H1 (cell line): ENCODE measurements around the gene SLC1A4. TPM values are rescaled to one million over a fixed set of nuclear protein-coding genes. Genes with fewer than 3 reads are reported as not detected.

Experiments used
- CTCF ChIA-PET: fragments of 300-600 bp; sonication (Branson Sonifier 250); formaldehyde crosslinking; loops from one replicate; lab custom pipeline; 2021; ENCODE audit not compliant: partially characterized antibody; lab: Charles Lee
- POLR2A ChIA-PET: fragments of 300-600 bp; sonication (Branson Sonifier 250); formaldehyde crosslinking; loops from one replicate; lab custom pipeline; 2021; ENCODE audit warnings: inconsistent platforms; ENCODE audit not compliant: partially characterized antibody; lab: Charles Lee
- DNase-seq, 2 experiments: peaks; one replicate each; pipeline versions ENCODE4 v3.0.0 to v3.0.0-alpha.2; 2010 to 2022; ENCODE audit warnings: low spot score in 2 of 2, low read depth in 1 of 2, mixed read lengths in 1 of 2
- FAIRE-seq: peaks from 2 replicates; lab custom pipeline; 2011; peaks lifted over from hg19 to GRCh38; lab: Jason Lieb, UNC
- H2AFZ ChIP-seq: 2 replicates; pipeline ENCODE4 v1.8.1; 2012; ENCODE audit warnings: low read length, inconsistent platforms
- H2AK5ac ChIP-seq: 2 replicates; pipeline ENCODE4 v1.6.1; 2013; ENCODE audit warnings: low read depth, low read length
- H2BK120ac ChIP-seq: replicated peaks from 2 replicates; pipeline ENCODE3; 2013; ENCODE audit warnings: low read depth, low read length, inconsistent platforms
- H2BK12ac ChIP-seq: 2 replicates; pipeline ENCODE4 v1.6.1; 2013; ENCODE audit warnings: low read depth, low read length
- H2BK15ac ChIP-seq: 2 replicates; pipeline ENCODE4 v1.6.1; 2013; ENCODE audit warnings: low read length
- H2BK20ac ChIP-seq: 2 replicates; pipeline ENCODE4 v1.6.1; 2013; ENCODE audit warnings: low read length
- H2BK5ac ChIP-seq: 2 replicates; pipeline ENCODE4 v1.6.1; 2013; ENCODE audit warnings: low read depth, low read length
- H3K14ac ChIP-seq: 2 replicates; pipeline ENCODE4 v1.6.1; 2013; ENCODE audit warnings: inconsistent platforms; ENCODE audit not compliant: insufficient read length
- H3K18ac ChIP-seq: 2 replicates; pipeline ENCODE4 v1.6.1; 2013; ENCODE audit warnings: low read length; ENCODE audit errors: extremely low read depth
- H3K23ac ChIP-seq: 2 replicates; pipeline ENCODE4 v1.6.1; 2013; ENCODE audit warnings: inconsistent platforms; ENCODE audit not compliant: insufficient read length
- H3K23me2 ChIP-seq: 2 replicates; pipeline ENCODE4 v1.6.1; 2013; ENCODE audit warnings: low read depth, low read length
- H3K27ac ChIP-seq: 2 replicates; pipeline ENCODE4 v1.6.1; 2011; ENCODE audit warnings: low read depth, low read length, inconsistent platforms
- H3K27me3 ChIP-seq, 4 experiments: replicated peaks in 1 of 4; 1 replicate in 1 of 4; 2 replicates in 3 of 4; pipeline versions ENCODE4 v1.6.1 to v1.8.1; 2011 to 2013; ENCODE audit warnings: low read length in 3 of 4, mild to moderate bottlenecking in 3 of 4, inconsistent platforms in 2 of 4, mixed read lengths in 2 of 4, moderate library complexity in 1 of 4; ENCODE audit not compliant: control insufficient read depth in 3 of 4, insufficient read depth in 3 of 4; ENCODE audit errors: extremely low read depth in 1 of 4
- H3K36me3 ChIP-seq, 4 experiments: 2 replicates each; pipeline versions ENCODE4 v1.6.1 to v1.8.1; 2011 to 2013; ENCODE audit warnings: mild to moderate bottlenecking in 4 of 4, low read length in 3 of 4, moderate library complexity in 2 of 4, control low read depth in 1 of 4, inconsistent platforms in 1 of 4; ENCODE audit not compliant: insufficient read depth in 4 of 4, control insufficient read depth in 2 of 4
- H3K4ac ChIP-seq: replicated peaks from 2 replicates; pipeline ENCODE3; 2013; ENCODE audit warnings: low read length, low read depth, mixed read lengths, inconsistent platforms; ENCODE audit not compliant: insufficient read length
- H3K4me1 ChIP-seq, 4 experiments: replicated peaks in 1 of 4; 1 replicate in 1 of 4; 2 replicates in 3 of 4; pipeline versions ENCODE4 v1.6.1 to v1.8.1; 2011 to 2013; ENCODE audit warnings: low read length in 3 of 4, inconsistent platforms in 2 of 4, mixed read lengths in 1 of 4; ENCODE audit not compliant: insufficient read depth in 4 of 4, control insufficient read depth in 3 of 4
- H3K4me2 ChIP-seq, 2 experiments: 2 replicates each; pipeline versions ENCODE4 v1.6.1 to v1.8.1; 2011 to 2013; ENCODE audit warnings: low read depth in 2 of 2, low read length in 2 of 2, control low read depth in 1 of 2, inconsistent platforms in 1 of 2, mild to moderate bottlenecking in 1 of 2; ENCODE audit not compliant: insufficient read depth in 1 of 2
- H3K4me3 ChIP-seq, 4 experiments: fragments of 200-600, 300-600 bp in 1 of 4; sonication (generic), shearing (Covaris generic), sonication (Bioruptor Twin) in 1 of 4; 2 replicates each; pipeline versions ENCODE4 v1.5.1 to v1.8.1; 2011 to 2016; ENCODE audit warnings: low read length in 4 of 4, low read depth in 3 of 4, control low read depth in 2 of 4, inconsistent platforms in 2 of 4, mild to moderate bottlenecking in 2 of 4, mixed read lengths in 1 of 4, moderate library complexity in 1 of 4; ENCODE audit not compliant: insufficient read depth in 2 of 4; ENCODE audit errors: extremely low read depth in 1 of 4
- H3K56ac ChIP-seq: replicated peaks from 2 replicates; pipeline ENCODE3; 2013; ENCODE audit warnings: low read depth, mild to moderate bottlenecking, mixed read lengths, low read length, inconsistent platforms; ENCODE audit not compliant: insufficient read length
- H3K79me1 ChIP-seq: 2 replicates; pipeline ENCODE4 v1.6.1; 2013; ENCODE audit warnings: low read depth, low read length, control low read depth
- H3K79me2 ChIP-seq, 2 experiments: 2 replicates each; pipeline versions ENCODE4 v1.6.1 to v1.8.1; 2012 to 2013; ENCODE audit warnings: low read length in 2 of 2, mild to moderate bottlenecking in 2 of 2, inconsistent platforms in 1 of 2; ENCODE audit not compliant: insufficient read depth in 2 of 2, control insufficient read depth in 1 of 2
- H3K9ac ChIP-seq, 4 experiments: replicated peaks in 1 of 4; 1 replicate in 1 of 4; 2 replicates in 3 of 4; pipeline versions ENCODE4 v1.6.1 to v1.8.1; 2011 to 2013; ENCODE audit warnings: low read depth in 3 of 4, low read length in 3 of 4, control low read depth in 2 of 4, mild to moderate bottlenecking in 2 of 4, moderate library complexity in 2 of 4, inconsistent platforms in 1 of 4; ENCODE audit errors: extremely low read depth in 1 of 4
- H3K9me3 ChIP-seq, 2 experiments: 2 replicates each; pipeline versions ENCODE4 v1.6.1 to v1.8.1; 2012 to 2013; ENCODE audit warnings: mild to moderate bottlenecking in 2 of 2, moderate library complexity in 2 of 2, control low read depth in 1 of 2, inconsistent platforms in 1 of 2, low read depth in 1 of 2, low read length in 1 of 2, mixed read lengths in 1 of 2; ENCODE audit not compliant: insufficient read depth in 2 of 2
- H4K20me1 ChIP-seq, 2 experiments: replicated peaks in 1 of 2; 2 replicates each; pipeline versions ENCODE3 to v1.8.1; 2011 to 2013; ENCODE audit warnings: inconsistent platforms in 2 of 2, low read length in 2 of 2, mild to moderate bottlenecking in 1 of 2; ENCODE audit not compliant: insufficient read depth in 2 of 2, control insufficient read depth in 1 of 2
- H4K5ac ChIP-seq: 2 replicates; pipeline ENCODE4 v1.6.1; 2013; ENCODE audit warnings: low read length, low read depth, mixed read lengths, inconsistent platforms; ENCODE audit not compliant: insufficient read length
- H4K8ac ChIP-seq: 2 replicates; pipeline ENCODE4 v1.8.0; 2013; ENCODE audit warnings: mild to moderate bottlenecking, moderate library complexity, low read length, inconsistent platforms; ENCODE audit not compliant: insufficient read depth; ENCODE audit errors: extremely low read depth
- H4K91ac ChIP-seq: replicated peaks from 2 replicates; pipeline ENCODE3; 2013; ENCODE audit warnings: low read length, mixed read lengths, inconsistent platforms; ENCODE audit not compliant: insufficient read length
- ASH2L ChIP-seq: fragments of 200-600, 300-600 bp; sonication (generic); IDR thresholded peaks from one replicate; pipeline ENCODE4 v1.7.1; 2017; ENCODE audit warnings: low read length
- BRCA1 ChIP-seq: IDR thresholded peaks from 2 replicates; pipeline ENCODE4 v1.6.1; 2012; ENCODE audit warnings: low read depth, low read length, improper control_type of control experiment
- CBX8 ChIP-seq: fragments of 300-800, 300-1000 bp; sonication (generic); IDR thresholded peaks from 2 replicates; pipeline ENCODE4 v1.7.1; 2016; ENCODE audit warnings: low read depth, low read length, borderline replicate concordance
- HDAC2 ChIP-seq, 2 experiments: fragments of 300-600 bp in 1 of 2; sonication (generic) in 1 of 2; IDR thresholded peaks; 2 replicates each; pipeline ENCODE4 v1.6.1; 2011 to 2012; ENCODE audit warnings: low read depth in 2 of 2, low read length in 2 of 2, mild to moderate bottlenecking in 2 of 2, moderate library complexity in 2 of 2, borderline replicate concordance in 1 of 2, inconsistent platforms in 1 of 2
- POLR2A ChIP-seq, 2 experiments: IDR thresholded peaks; 1 replicate in 1 of 2; 2 replicates in 1 of 2; pipeline ENCODE4 v1.6.1; 2011; ENCODE audit warnings: low read depth in 2 of 2, low read length in 2 of 2, mild to moderate bottlenecking in 2 of 2; ENCODE audit errors: control extremely low read depth in 1 of 2
- POU5F1 ChIP-seq: IDR thresholded peaks from 2 replicates; pipeline ENCODE4 v1.6.1; 2011; ENCODE audit warnings: low read depth, mild to moderate bottlenecking, low read length, moderate library complexity
- RFX5 ChIP-seq: IDR thresholded peaks from 2 replicates; pipeline ENCODE4 v1.6.1; 2011; ENCODE audit warnings: low read depth, low read length, improper control_type of control experiment, borderline replicate concordance
- SAP30 ChIP-seq: fragments of 300-600 bp; sonication (generic); IDR thresholded peaks from 2 replicates; pipeline ENCODE4 v1.7.1; 2012; ENCODE audit warnings: low read length, moderate library complexity, mild to moderate bottlenecking, inconsistent platforms; ENCODE audit not compliant: insufficient read depth, insufficient replicate concordance
- TAF1 ChIP-seq: IDR thresholded peaks from 2 replicates; pipeline ENCODE4 v1.6.1; 2011; ENCODE audit warnings: mild to moderate bottlenecking, low read depth, low read length
- TAF7 ChIP-seq: optimal IDR thresholded peaks from 2 replicates; pipeline ENCODE3; 2011; ENCODE audit warnings: low read depth, mild to moderate bottlenecking, inconsistent platforms, low read length, moderate library complexity, borderline replicate concordance
- TCF12 ChIP-seq: IDR thresholded peaks from 2 replicates; pipeline ENCODE4 v1.6.1; 2011; ENCODE audit warnings: low read depth, mild to moderate bottlenecking, low read length
- WGBS, 2 experiments: shearing (Covaris generic) in 1 of 2; methylation state at CpG; one replicate each; pipeline versions ENCODE4 v1.1.6 to v1.1.7; 2013 to 2015; ENCODE audit warnings: low lambda C conversion rate in 2 of 2, mixed read lengths in 2 of 2, inconsistent platforms in 1 of 2, low coverage in 1 of 2, missing lambda C conversion rate in 1 of 2; ENCODE audit not compliant: insufficient replicate concordance in 2 of 2, insufficient coverage in 1 of 2, insufficient read length in 1 of 2; ENCODE audit errors: extremely low coverage in 1 of 2, missing lambda C conversion rate in 1 of 2; 5-methylcytosine and 5-hydroxymethylcytosine counted together
- polyA plus RNA-seq, 7 experiments: library from polyadenylated mRNA; depleted of rRNA in 3 of 7; stranded (reverse) in 5 of 7; unstranded in 2 of 7; fragments of >200 nt in 5 of 7; fragments of 200-250 nt in 2 of 7; gene quantifications; 1 replicate in 5 of 7; 2 replicates in 1 of 7; 4 replicates in 1 of 7; pipeline versions ENCODE4 v1.2.1 to v1.2.3, GENCODE V29; 2011 to 2013; ENCODE audit warnings: missing spikeins in 2 of 7, mixed read lengths in 2 of 7
- total RNA-seq: library from RNA; stranded (reverse); fragmentation: NEBNext Ultra II Directional; extraction: Animal tissue kit (Norgen Biotek cat#: 25700); gene quantifications from 2 replicates; pipeline ENCODE4 v1.2.1, GENCODE V29; 2021

SLC1A4 gene
- total and polyA plus RNA-seq, 2 of the 8 experiments (the other 6 are each of a cell fraction or from before 2014, with no cell fraction given) = 0.44 to 0.86 TPM

DNA sequence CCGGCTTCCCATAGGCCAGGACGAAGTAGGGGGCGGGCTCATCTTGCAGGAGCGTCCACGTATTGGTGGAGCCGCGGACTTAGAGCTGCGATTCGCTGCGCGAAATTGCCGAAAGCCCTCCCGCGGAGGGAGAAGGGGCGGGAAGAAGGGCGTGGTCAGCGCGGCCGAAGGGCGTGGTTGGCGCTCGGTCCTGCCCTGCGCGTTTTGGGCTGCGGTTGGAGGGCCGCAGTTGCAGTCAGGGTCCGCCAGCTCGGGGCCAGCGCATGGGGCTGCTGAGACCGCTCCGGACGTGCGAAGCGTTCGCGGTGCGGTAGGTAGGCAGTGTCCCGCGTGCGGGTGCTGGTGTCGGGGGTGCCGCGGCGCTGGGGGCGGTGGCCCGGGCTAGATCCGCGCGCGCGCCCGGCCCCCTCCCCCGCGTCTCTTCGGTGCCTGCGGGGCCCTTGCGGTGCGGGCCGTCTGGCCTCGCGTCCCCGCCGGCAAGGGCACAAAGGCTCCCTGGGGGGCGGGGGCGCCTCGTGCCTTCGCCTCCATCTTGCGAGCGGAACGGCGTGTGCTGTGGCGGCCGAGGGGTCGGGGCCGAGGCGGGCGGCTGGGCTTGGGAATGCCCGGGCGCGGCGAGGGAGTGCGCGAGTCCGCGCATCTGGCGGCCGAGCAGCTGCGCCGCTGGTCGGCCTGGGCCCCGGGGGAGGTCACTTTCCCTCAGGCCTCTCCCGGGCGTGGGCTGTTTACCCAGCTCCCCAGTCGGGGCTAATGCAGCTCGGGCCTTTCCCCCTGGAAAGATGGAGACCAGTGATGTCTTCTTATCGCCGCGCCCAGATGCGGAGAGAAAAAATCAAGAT, 67.2 kb downstream of the SLC1A4 start, which contains the start of gene CEP68:
TSS of gene CEP68 (plus strand) at position 202 of the 839 bp plus-strand sequence. CDS start 13,029 bp downstream, outside the sequence.
- Histone ChIP-seq H3K4me2 (peak within 1 kb of the TSS; percentile 87 to 90), H4K91ac (peak within 1 kb of the TSS; percentile 66), H4K20me1 (peaks cover 2 to 11% of the 10 kb centered on the region in 2 experiments), H3K4ac (no peak within 1 kb of the TSS), H4K8ac (peak within 1 kb of the TSS; percentile 97; the same call in 1 of the 2 replicates), H3K4me3 (peak within 1 kb of the TSS; percentile 67 to 86 (median 76)), H2AFZ (no peak within 1 kb of the TSS), H3K36me3 (no peaks in the 10 kb centered on the region; a peak in 1 of 8 replicates), H2BK5ac (no peak within 1 kb of the TSS), H4K5ac (peak within 1 kb of the TSS; percentile 47), H3K23me2 (peaks cover 9% of the 10 kb centered on the region), H3K9me3 (no peaks in the 10 kb centered on the region), H2BK15ac (no peak within 1 kb of the TSS), H2BK12ac (peak within 1 kb of the TSS; percentile 65), H2BK20ac (no peak within 1 kb of the TSS), H2AK5ac (no peak within 1 kb of the TSS), H3K79me2 (peaks cover 9 to 45% of the 10 kb centered on the region in 2 experiments; a peak in 3 of 4 replicates), H3K56ac (no peak within 1 kb of the TSS), H2BK120ac (no peak within 1 kb of the TSS), H3K18ac (peak within 1 kb of the TSS; percentile 52; the same call in 1 of the 2 replicates), H3K27me3 (peaks cover 0 to 3% (median 1%) of the 10 kb centered on the region in 4 experiments; a peak in 1 of 7 replicates), H3K27ac (peak within 1 kb of the TSS; percentile 78), H3K23ac (no peak within 1 kb of the TSS), H3K14ac (no peak within 1 kb of the TSS), H3K4me1 (peaks cover 0 to 7% (median 3%) of the 10 kb centered on the region in 4 experiments; a peak in 4 of 7 replicates), H3K9ac (peak within 1 kb of the TSS; percentile 69 to 90 (median 88)), H3K79me1 (peaks cover 13% of the 10 kb centered on the region; the same call in 1 of the 2 replicates)
- WGBS, 2 experiments = 2% methylated on average over 62 of the region's 99 CpGs; no CpG with 5 or more reads in 1 of the 2 experiments
- DNase-seq (peak; percentile 95 to 98), FAIRE-seq (peak; percentile 28)
- CTCF ChIA-PET = interaction anchor here (0.9 to 3.1 kb wide), 10 partner anchors 9 to 440 kb away, joined by 3 to 17 read pairs (median 4); no protein-coding TSS in a partner anchor
- POLR2A ChIA-PET = interaction anchor here (0.6 to 8.1 kb wide), 27 partner anchors 9 to 503 kb away, joined by 3 to 84 read pairs (median 4); partner anchors contain the start of genes ACTR2 and RAB1A
- no peak for TF ChIP-seq SAP30
- TF ChIP-seq CBX8 = no peak
- no peak for TF ChIP-seq RFX5
- TF ChIP-seq TCF12 = no peak
- peak; percentile 99 for TF ChIP-seq TAF1
- TF ChIP-seq POLR2A (IDR thresholded peaks at IDR 0.05; ENCODE audit: control extremely low read depth in 1 of 2, low read depth in 2 of 2, low read length in 2 of 2) = peak; percentile 97 to 98
- TF ChIP-seq TAF7 = peak; percentile 92
- peak; percentile 49 for TF ChIP-seq ASH2L
- TF ChIP-seq BRCA1 = no peak
- TF ChIP-seq HDAC2 (IDR thresholded peaks at IDR 0.05; ENCODE audit: borderline replicate concordance in 1 of 2, low read depth in 2 of 2, low read length in 2 of 2) = no peak
- no peak for TF ChIP-seq POU5F1
